Measurements from ENCODE around the gene TAF13. TPM values are rescaled to one million over a fixed set of nuclear protein-coding genes. Genes with fewer than 3 reads are reported as not detected.

The TAF13 gene
- total RNA-seq, 1 donor from 2014 or later, result 38.8 TPM

DNA sequence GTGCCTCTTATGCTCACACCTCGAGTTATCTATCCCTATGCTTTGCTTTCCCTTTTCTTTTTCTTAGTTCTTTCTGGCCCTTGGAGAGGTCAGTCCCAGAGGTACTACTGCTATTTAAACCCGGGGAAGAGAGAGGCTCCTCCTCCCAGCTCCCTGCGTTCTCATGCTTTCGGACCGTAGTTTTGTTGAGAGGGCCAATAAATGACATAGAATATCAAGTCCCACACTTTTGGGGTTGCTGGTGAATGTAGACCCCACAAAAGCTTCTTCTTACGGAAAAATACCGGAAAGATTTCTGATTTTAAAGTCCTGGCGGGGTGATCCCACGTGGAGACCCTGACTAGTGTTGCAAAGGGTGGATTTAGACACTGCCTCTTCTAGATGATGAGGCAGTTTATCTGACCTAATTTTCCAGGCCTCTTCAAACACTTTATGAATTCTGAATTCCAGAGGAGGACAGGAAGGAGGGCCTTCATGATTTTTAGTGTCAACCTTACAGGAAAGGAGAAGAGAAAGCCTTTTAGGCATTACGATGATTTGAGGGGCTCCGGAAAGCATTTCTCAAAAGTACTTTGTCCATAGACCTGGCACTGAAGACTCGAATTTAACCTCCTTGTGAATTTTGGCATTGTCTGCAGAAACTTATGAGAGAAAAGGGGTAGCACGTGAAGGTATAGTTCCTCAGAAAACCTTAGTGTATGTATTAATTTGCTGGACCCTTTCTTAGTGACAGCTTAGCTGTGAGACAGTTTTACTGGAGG lies 15.5 kb upstream of the TAF13 start:
- no peak for DNase-seq
- intact Hi-C loops (cut with DNase I), result no loop called here
- H3K4me3 ChIP-seq, result peak overlapping the region; percentile 83
- TF ChIP-seq, protein P1, sequence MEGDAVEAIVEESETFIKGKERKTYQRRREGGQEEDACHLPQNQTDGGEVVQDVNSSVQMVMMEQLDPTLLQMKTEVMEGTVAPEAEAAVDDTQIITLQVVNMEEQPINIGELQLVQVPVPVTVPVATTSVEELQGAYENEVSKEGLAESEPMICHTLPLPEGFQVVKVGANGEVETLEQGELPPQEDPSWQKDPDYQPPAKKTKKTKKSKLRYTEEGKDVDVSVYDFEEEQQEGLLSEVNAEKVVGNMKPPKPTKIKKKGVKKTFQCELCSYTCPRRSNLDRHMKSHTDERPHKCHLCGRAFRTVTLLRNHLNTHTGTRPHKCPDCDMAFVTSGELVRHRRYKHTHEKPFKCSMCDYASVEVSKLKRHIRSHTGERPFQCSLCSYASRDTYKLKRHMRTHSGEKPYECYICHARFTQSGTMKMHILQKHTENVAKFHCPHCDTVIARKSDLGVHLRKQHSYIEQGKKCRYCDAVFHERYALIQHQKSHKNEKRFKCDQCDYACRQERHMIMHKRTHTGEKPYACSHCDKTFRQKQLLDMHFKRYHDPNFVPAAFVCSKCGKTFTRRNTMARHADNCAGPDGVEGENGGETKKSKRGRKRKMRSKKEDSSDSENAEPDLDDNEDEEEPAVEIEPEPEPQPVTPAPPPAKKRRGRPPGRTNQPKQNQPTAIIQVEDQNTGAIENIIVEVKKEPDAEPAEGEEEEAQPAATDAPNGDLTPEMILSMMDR (IDR thresholded peaks at IDR 0.05), result no peak
- peak overlapping the region; percentile 95 for H3K27ac ChIP-seq
- peaks cover 35% of the 10 kb centered on the region for H3K36me3 ChIP-seq
- H3K9me3 ChIP-seq, result no peaks in the 10 kb centered on the region
- ATAC-seq, result peak; percentile 75 to 85
- H3K27me3 ChIP-seq (ENCODE audit: low read depth), result no peaks in the 10 kb centered on the region
- H3K4me1 ChIP-seq, result peaks cover 45% of the 10 kb centered on the region

DNA sequence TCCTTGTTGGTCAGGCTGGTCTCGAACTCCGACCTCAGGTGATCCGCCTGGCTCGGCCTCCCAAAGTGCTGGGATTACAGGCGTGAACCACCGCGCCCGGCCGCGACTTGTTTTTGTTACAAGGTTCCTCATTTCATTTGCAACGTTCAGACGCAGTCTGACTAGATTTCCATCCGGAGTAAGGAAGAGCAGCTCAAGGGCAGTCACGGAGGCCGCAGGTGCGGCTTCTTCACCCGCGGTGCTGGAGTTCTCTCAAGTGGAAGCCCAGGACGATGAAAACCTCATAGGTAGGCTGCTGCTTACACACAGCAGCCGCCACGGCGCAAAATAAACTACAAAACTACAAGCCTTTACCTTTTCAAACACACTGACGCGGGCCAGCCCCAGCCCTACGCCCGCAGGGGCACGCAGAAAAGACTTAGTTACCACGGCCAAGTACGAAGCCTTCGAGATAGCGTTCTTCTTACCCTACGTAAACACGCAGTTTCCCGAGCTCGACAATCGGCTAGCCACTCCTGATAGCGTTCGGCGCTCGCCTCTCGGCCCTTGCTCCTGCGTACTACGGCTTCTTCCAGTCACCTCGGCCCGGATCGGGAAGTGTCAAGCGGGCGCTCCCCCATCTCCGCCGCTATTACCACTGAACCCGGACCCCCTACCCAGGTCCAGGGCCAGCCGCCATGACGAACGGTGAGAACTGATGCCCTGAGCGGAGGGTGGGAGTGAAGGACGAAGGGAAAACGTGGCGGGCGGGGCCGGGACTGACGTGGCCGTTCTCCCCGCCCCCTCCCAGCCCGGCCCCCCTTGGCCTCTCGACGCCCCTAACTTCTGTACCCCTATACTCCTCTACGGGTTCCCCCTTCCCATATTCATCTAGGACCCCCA lies 14.6 kb upstream of the TAF13 start, which contains the start of gene TMEM167B:
TMEM167B (plus strand) TSS at position 569 of the 882 bp plus-strand sequence; CDS start at position 678, 109 bp downstream.
- intact Hi-C loops (cut with DNase I), result no loop called here

DNA sequence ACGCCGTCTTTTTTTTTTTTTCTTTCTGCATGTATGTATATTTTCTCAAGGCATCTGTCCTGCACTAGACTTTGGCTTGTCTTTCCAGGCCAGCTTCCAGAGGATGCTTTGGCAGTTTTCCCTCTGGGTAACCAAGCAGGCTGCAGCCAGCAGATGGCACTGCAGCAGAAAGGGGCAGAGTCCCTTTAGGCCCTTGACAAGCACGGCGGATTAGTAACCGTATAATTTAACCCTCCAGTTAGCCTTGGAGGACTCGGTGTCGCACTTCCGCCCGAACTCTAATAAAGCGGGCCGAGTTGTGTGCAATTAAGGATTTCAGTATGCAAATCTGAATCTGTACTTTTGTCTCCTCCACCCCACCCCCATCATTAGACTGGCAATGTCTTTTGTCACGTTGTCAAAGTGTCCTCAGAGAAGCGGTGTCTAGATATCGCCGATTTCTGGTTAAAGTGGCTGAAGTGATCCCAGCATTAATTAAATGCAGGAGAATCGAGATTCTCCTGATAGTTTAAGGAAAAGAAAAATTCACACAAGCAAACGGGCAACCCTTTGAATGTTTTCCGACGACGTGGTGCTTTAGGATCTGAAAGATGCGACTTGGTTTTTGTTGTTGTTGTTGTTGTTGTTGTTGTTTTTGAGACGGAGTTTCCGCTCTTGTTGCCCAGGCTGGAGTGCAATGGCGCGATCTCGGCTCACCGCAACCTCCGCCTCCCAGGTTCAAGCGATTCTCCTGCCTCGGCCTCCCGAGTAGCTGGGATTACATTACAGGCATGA lies 13.6 kb upstream of the TAF13 start:
- H3K9me3 ChIP-seq, result no peaks in the 10 kb centered on the region
- H3K4me3 ChIP-seq, result peak overlapping the region; percentile 83
- intact Hi-C loops (cut with DNase I), result no loop called here
- H3K4me1 ChIP-seq, result peaks cover 41% of the 10 kb centered on the region
- ATAC-seq (peak; percentile 40 to 61), DNase-seq (peak; percentile 74)
- H3K27ac ChIP-seq, result peak overlapping the region; percentile 95
- no peaks in the 10 kb centered on the region for H3K27me3 ChIP-seq (ENCODE audit: low read depth)
- TF ChIP-seq, protein P1 (IDR thresholded peaks at IDR 0.05), result peak; percentile 58
- peaks cover 18% of the 10 kb centered on the region for H3K36me3 ChIP-seq

More for the DNA sequence above, 14.6 kb upstream of the TAF13 start, which contains the start of gene TMEM167B:
- Histone ChIP-seq H3K36me3 (peaks cover 27% of the 10 kb centered on the region), H3K27me3 (ENCODE audit: low read depth) (no peaks in the 10 kb centered on the region), H3K27ac (peak within 1 kb of the TSS; percentile 95), H3K9me3 (no peaks in the 10 kb centered on the region), H3K4me3 (peak within 1 kb of the TSS; percentile 83), H3K4me1 (peaks cover 41% of the 10 kb centered on the region)
- peak; percentile 98 for ATAC-seq
- TF ChIP-seq, protein P1 (IDR thresholded peaks at IDR 0.05), result no peak
- peak; percentile 96 for DNase-seq

DNA sequence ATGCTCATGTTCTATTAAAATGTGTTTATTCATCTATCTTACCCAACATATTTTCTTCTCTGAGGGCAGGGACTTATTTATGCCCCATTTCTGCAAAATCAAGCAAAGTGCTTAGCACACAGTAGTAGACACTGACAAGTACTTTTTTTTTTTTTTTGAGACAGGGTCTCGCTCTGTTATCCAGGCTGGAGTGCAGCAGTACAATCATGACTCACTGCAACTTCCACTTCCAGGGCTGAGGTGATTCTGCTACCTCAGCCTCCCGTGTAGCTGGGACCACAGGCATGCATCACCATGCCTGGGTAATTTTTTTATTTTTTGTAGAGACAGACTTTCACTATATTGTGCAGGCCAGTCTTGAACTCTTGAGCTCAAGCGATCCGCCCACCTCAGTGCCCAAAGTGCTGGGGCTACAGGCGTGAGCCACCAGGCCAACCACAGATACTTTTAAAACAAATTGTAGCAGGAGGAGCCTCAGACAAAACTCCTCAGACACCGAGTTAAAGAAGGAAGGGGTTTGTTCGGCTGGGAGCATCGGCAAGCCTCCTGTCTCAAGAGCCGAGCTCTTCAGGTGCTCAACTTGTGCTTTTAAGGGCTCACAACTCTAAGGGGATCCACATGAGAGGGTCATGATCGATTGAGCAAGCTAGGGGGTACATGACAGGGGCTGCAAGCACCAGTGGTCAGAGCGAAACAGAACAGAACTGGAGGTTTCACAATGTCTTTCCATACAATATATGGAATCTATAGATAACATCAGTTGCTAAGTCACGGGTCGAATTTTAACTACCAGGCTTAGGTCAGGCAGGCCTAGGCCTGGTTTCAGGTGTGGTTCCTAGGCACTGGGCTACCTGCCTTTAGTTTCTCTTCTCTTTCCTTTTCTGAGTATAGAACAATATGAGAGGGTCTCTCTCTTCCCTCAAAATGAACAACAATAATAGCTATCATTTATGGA lies 9.0 kb upstream of the TAF13 start:
- ATAC-seq (no peak), DNase-seq (no peak)
- no peak overlapping the region for H3K4me3 ChIP-seq
- no peak overlapping the region for H3K27ac ChIP-seq
- H3K4me1 ChIP-seq, result peaks cover 9% of the 10 kb centered on the region
- no peaks in the 10 kb centered on the region for H3K36me3 ChIP-seq
- no peaks in the 10 kb centered on the region for H3K27me3 ChIP-seq (ENCODE audit: low read depth)
- TF ChIP-seq, protein P1 (IDR thresholded peaks at IDR 0.05), result no peak
- H3K9me3 ChIP-seq, result no peaks in the 10 kb centered on the region
- intact Hi-C loops (cut with DNase I), result no loop called here
